ENCODE data around the gene ASXL2.
"Not testable (repeated sequence)": the region's sequence is repeated elsewhere in the genome, so short reads cannot be mapped to it uniquely, and the experiment has no call there.

- TF ChIP-seq CTCF (IDR thresholded peaks at IDR 0.05); CBFB (CRISPR knock-in tag; IDR thresholded peaks at IDR 0.05; ENCODE audit: low read depth); ETV6 (CRISPR knock-in tag; IDR thresholded peaks at IDR 0.05); AFF4 (CRISPR knock-in tag; IDR thresholded peaks at IDR 0.05; ENCODE audit: borderline replicate concordance); NR1H2 (CRISPR knock-in tag; IDR thresholded peaks at IDR 0.05): not testable (repeated sequence)
Observed at GRCh38 chr2:25849350-25849749, 28.9 kb downstream of the ASXL2 start.

All from WTC11 (cell line).